Progenitor cell of endocrine pancreas (in vitro differentiated cells): ENCODE measurements around the gene NLGN1. TPM values are rescaled to one million over a fixed set of nuclear protein-coding genes. Genes with fewer than 3 reads are reported as not detected.

Experiments
- DNase-seq: peaks from one replicate; pipeline ENCODE4 v3.0.0; 2021; ENCODE audit warnings: low spot score; ENCODE audit not compliant: unreplicated experiment
- H3K27ac Mint-ChIP-seq: 2 replicates; pipeline ENCODE4 v1.8.0; 2021; ENCODE audit warnings: mild to moderate bottlenecking, moderate library complexity, mixed read lengths
- H3K27me3 Mint-ChIP-seq: 2 replicates; pipeline ENCODE4 v1.8.0; 2021; ENCODE audit warnings: mixed read lengths
- H3K36me3 Mint-ChIP-seq: 2 replicates; pipeline ENCODE4 v1.8.0; 2022; ENCODE audit warnings: mixed read lengths; ENCODE audit not compliant: insufficient read depth
- H3K4me1 Mint-ChIP-seq: 2 replicates; pipeline ENCODE4 v1.8.0; 2021; ENCODE audit warnings: low read depth, mixed read lengths
- H3K4me3 Mint-ChIP-seq: 2 replicates; pipeline ENCODE4 v1.8.0; 2021; ENCODE audit warnings: low read depth, mild to moderate bottlenecking, moderate library complexity, mixed read lengths
- H3K9me3 Mint-ChIP-seq: 2 replicates; pipeline ENCODE4 v1.8.0; 2021; ENCODE audit warnings: low read depth, mixed read lengths
- CTCF ChIP-seq: fragments of 200-600 bp; sonication (generic); IDR thresholded peaks from one replicate; pipeline ENCODE4 v1.5.0; 2021; ENCODE audit warnings: antibody characterized with exemption, mild to moderate bottlenecking; ENCODE audit not compliant: unreplicated experiment
- total RNA-seq: library from RNA; stranded (reverse); gene quantifications from 2 replicates; pipeline ENCODE4 v1.2.1, GENCODE V29; 2021

Gene NLGN1
- total RNA-seq, 1 donor from 2014 or later, result 5.7 TPM

- Mint-ChIP-seq H3K27ac (no peak overlapping the region), H3K4me1 (peaks cover under 1% of the 10 kb centered on the region), H3K36me3 (no peaks in the 10 kb centered on the region), H3K4me3 (no peak overlapping the region), H3K9me3 (no peaks in the 10 kb centered on the region), H3K27me3 (no peaks in the 10 kb centered on the region)
- DNase-seq, result no peak
- TF ChIP-seq CTCF, result no peak
These were observed 347.4 kb downstream of the NLGN1 start for GRCh38 chr3:173744895-173745294.

- Mint-ChIP-seq H3K27ac (no peak overlapping the region), H3K36me3 (no peaks in the 10 kb centered on the region), H3K9me3 (no peaks in the 10 kb centered on the region), H3K4me3 (no peak overlapping the region), H3K27me3 (no peaks in the 10 kb centered on the region), H3K4me1 (peaks cover 4% of the 10 kb centered on the region)
- no peak for TF ChIP-seq CTCF
- no peak for DNase-seq
These were observed 348.6 kb downstream of the NLGN1 start for GRCh38 chr3:173745952-173746682.

- no peak for TF ChIP-seq CTCF
- DNase-seq, result no peak
- Mint-ChIP-seq H3K27ac (no peak overlapping the region), H3K9me3 (no peaks in the 10 kb centered on the region), H3K4me1 (peaks cover 4% of the 10 kb centered on the region), H3K36me3 (no peaks in the 10 kb centered on the region), H3K27me3 (no peaks in the 10 kb centered on the region), H3K4me3 (no peak overlapping the region)
These were observed 349.9 kb downstream of the NLGN1 start for GRCh38 chr3:173747427-173747826.

GRCh38 chr3:173748105-173748504, 350.6 kb downstream of the NLGN1 start:
- Mint-ChIP-seq H3K27ac (no peak overlapping the region), H3K9me3 (no peaks in the 10 kb centered on the region), H3K36me3 (no peaks in the 10 kb centered on the region), H3K27me3 (no peaks in the 10 kb centered on the region), H3K4me1 (peaks cover 4% of the 10 kb centered on the region), H3K4me3 (no peak overlapping the region)
- no peak for TF ChIP-seq CTCF
- DNase-seq, result no peak

GRCh38 chr3:173750095-173750494, 352.6 kb downstream of the NLGN1 start:
- no peak overlapping the region for H3K27ac Mint-ChIP-seq
- H3K27me3 Mint-ChIP-seq, result no peaks in the 10 kb centered on the region
- no peaks in the 10 kb centered on the region for H3K36me3 Mint-ChIP-seq
- no peak for TF ChIP-seq CTCF
- no peak overlapping the region for H3K4me3 Mint-ChIP-seq
- no peaks in the 10 kb centered on the region for H3K9me3 Mint-ChIP-seq
- no peak for DNase-seq
- H3K4me1 Mint-ChIP-seq, result peaks cover 4% of the 10 kb centered on the region
